Chondrocyte (in vitro differentiated cells): ENCODE measurements around the gene LCN6. TPM values are rescaled to one million over a fixed set of nuclear protein-coding genes. Genes with fewer than 3 reads are reported as not detected.
A peak's percentile ranks its signal among the peaks of the same experiment; 100 is the strongest.

Experiments
- DNase-seq: peaks from one replicate; pipeline ENCODE4 v3.0.0; 2021; ENCODE audit warnings: mixed read lengths, low spot score
- H3K27ac Mint-ChIP-seq: one replicate; pipeline ENCODE4 v1.8.0; 2021; ENCODE audit warnings: mild to moderate bottlenecking, moderate library complexity, mixed read lengths; ENCODE audit not compliant: unreplicated experiment
- H3K27me3 Mint-ChIP-seq: 2 replicates; pipeline ENCODE4 v1.8.0; 2021; ENCODE audit warnings: low read depth, mixed read lengths
- H3K36me3 Mint-ChIP-seq: 2 replicates; pipeline ENCODE4 v1.8.0; 2021; ENCODE audit warnings: low read depth, mixed read lengths
- H3K4me1 Mint-ChIP-seq: 2 replicates; pipeline ENCODE4 v1.8.0; 2021; ENCODE audit warnings: low read depth, mild to moderate bottlenecking, mixed read lengths
- H3K4me3 Mint-ChIP-seq: one replicate; pipeline ENCODE4 v1.8.0; 2021; ENCODE audit warnings: mild to moderate bottlenecking, moderate library complexity, mixed read lengths; ENCODE audit not compliant: unreplicated experiment
- H3K9me3 Mint-ChIP-seq: 2 replicates; pipeline ENCODE4 v1.8.0; 2021; ENCODE audit warnings: low read depth, mixed read lengths
- total RNA-seq: library from RNA; stranded (reverse); gene quantifications from 3 replicates; pipeline ENCODE4 v1.2.1, GENCODE V29; 2021
- TF ChIP-seq, protein P1 (sequence below): fragments of 200-600 bp; sonication (generic); IDR thresholded peaks from 2 replicates; pipeline ENCODE4 v1.5.0; 2021; ENCODE audit warnings: antibody characterized with exemption, mild to moderate bottlenecking, moderate library complexity

Gene LCN6
- total RNA-seq, 1 donor from 2014 or later: not detected

DNA sequence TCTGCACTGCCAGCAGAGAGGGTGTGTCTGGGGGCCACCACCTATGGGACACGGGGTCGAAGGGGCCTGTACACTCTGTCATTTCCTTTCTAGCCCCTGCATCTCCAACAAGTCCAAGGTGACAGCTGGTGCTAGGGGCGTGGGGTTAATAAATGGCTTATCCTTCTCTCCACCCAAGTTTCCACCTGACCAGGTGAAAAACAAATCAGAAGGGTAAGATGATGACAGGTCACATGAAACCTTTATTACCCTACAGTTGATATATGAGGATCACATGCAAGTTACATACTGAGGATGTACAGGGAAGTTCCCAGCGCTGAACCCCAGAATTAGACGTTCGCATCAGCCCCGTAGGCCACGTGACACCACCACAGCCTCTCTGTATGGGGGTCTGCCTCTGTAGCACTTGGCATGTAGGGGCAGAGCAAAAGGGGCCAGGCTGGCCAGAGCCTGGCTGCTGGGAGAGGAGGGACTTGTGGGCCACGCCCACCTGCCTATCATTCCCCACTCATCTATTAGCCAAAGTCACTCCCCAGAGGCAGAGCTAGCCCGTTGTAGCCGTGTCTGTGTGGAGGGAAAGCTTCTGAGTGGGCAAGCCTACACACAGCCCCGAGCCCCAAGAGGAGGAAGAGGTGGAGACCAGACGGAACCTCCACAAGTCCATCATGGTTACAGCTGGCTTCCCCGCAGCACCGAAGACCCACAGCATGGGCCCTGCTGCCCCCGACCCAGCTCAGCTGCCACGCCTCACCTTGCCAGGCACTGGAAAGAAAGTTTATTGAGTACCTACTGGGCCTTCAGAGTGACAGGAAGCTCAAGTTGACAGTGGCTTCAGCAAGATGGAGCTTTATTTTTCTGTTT is 45.0 kb upstream of the LCN6 start:
- no peak for DNase-seq
- Mint-ChIP-seq H3K36me3 (peaks cover 4% of the 10 kb centered on the region), H3K9me3 (no peaks in the 10 kb centered on the region), H3K27me3 (no peaks in the 10 kb centered on the region), H3K4me3 (no peak overlapping the region), H3K4me1 (peaks cover 30% of the 10 kb centered on the region), H3K27ac (no peak overlapping the region)
- TF ChIP-seq, protein P1, sequence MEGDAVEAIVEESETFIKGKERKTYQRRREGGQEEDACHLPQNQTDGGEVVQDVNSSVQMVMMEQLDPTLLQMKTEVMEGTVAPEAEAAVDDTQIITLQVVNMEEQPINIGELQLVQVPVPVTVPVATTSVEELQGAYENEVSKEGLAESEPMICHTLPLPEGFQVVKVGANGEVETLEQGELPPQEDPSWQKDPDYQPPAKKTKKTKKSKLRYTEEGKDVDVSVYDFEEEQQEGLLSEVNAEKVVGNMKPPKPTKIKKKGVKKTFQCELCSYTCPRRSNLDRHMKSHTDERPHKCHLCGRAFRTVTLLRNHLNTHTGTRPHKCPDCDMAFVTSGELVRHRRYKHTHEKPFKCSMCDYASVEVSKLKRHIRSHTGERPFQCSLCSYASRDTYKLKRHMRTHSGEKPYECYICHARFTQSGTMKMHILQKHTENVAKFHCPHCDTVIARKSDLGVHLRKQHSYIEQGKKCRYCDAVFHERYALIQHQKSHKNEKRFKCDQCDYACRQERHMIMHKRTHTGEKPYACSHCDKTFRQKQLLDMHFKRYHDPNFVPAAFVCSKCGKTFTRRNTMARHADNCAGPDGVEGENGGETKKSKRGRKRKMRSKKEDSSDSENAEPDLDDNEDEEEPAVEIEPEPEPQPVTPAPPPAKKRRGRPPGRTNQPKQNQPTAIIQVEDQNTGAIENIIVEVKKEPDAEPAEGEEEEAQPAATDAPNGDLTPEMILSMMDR: no peak

- Mint-ChIP-seq H3K27ac (no peak overlapping the region), H3K36me3 (peaks cover 4% of the 10 kb centered on the region), H3K4me1 (peaks cover 34% of the 10 kb centered on the region), H3K9me3 (no peaks in the 10 kb centered on the region), H3K27me3 (no peaks in the 10 kb centered on the region), H3K4me3 (peak overlapping the region; percentile 80)
- TF ChIP-seq, protein P1: no peak
- peak; percentile 83 for DNase-seq
Observed at GRCh38 chr9:136792321-136793085, 44.2 kb upstream of the LCN6 start.

GRCh38 chr9:136791516-136792276 is 43.4 kb upstream of the LCN6 start:
- Mint-ChIP-seq H3K36me3 (peaks cover 4% of the 10 kb centered on the region), H3K4me3 (peak overlapping the region; percentile 80), H3K27ac (peak overlapping the region; percentile 78), H3K9me3 (no peaks in the 10 kb centered on the region), H3K27me3 (no peaks in the 10 kb centered on the region), H3K4me1 (peaks cover 28% of the 10 kb centered on the region)
- TF ChIP-seq, protein P1: peak; percentile 100
- DNase-seq: peak; percentile 59

DNA sequence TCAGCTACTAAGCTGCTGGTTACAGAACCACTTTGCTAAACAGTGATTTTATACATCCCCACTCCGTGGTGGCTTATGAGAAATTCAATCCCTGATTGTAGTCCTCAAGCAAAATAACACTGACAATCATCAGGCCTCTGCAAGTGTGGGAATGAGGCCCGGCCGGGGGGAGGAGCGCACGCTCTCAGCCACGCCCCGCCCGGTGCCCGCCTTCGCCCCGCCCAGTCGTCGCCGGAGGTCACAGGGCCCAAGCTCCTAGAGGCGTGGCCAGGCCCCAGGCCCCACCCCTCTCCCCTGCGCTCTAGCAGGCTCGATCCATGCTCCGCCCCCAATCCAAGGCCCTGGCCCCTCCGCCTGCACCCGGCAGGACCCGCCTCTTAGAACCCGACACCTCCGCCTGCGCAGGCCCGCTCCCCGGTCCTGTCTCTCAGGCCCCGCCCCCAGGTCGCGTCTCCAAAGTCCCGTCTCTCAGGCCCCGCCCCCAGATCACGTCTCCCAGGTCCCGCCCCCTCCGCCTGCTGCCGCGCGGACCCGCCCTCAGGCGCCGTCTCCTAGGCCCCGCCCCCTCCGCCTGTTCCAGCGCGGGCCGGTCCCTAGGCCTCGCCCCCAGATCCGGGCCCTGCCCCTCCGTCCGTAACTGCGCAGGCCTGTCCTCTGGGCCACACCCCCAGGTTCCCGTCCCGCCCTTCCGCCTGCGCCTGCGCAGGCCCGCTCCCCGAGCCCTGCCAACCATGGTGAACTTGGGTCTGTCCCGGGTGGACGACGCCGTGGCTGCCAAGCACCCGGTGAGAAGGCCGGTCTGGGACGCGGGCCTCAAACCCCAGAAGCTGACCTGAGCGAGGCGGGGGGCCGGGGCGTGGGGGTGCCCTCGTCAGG is 42.6 kb upstream of the LCN6 start, which contains the start of gene TMEM141:
TSS of gene TMEM141 (plus strand) at position 705 of the 876 bp plus-strand sequence. CDS start at position 732, 27 bp downstream.
- TF ChIP-seq, protein P1: no peak
- Mint-ChIP-seq H3K4me1 (peaks cover 20% of the 10 kb centered on the region), H3K27ac (peak within 1 kb of the TSS; percentile 78), H3K9me3 (no peaks in the 10 kb centered on the region), H3K27me3 (no peaks in the 10 kb centered on the region), H3K36me3 (peaks cover 4% of the 10 kb centered on the region), H3K4me3 (peak within 1 kb of the TSS; percentile 80)
- peak; percentile 100 for DNase-seq
